ENCODE results near the gene RAPGEF4. TPM values are rescaled to one million over a fixed set of nuclear protein-coding genes. Genes with fewer than 3 reads are reported as not detected.

RAPGEF4 gene
- total RNA-seq, 2 donors from 2014 or later, result 0.19 to 0.65 TPM

GRCh38 chr2:172848519-172848918 lies 112.9 kb downstream of the RAPGEF4 start:
- H3K27me3 Mint-ChIP-seq (ENCODE audit: low read depth), result no peaks in the 10 kb centered on the region
- DNase-seq, result no peak
- H3K27ac Mint-ChIP-seq, result no peak overlapping the region
- ATAC-seq (replicated peaks in 1 of 2), result no peak
- H3K4me3 Mint-ChIP-seq, result no peak overlapping the region
- peaks cover 4 to 7% of the 10 kb centered on the region in 2 donors for H3K9me3 Mint-ChIP-seq
- H3K4me1 Mint-ChIP-seq (ENCODE audit: low read depth), result no peaks in the 10 kb centered on the region
- no peaks in the 10 kb centered on the region for H3K36me3 Mint-ChIP-seq (ENCODE audit: insufficient read depth in 2 of 2)

GRCh38 chr2:172849519-172850217 lies 114.0 kb downstream of the RAPGEF4 start:
- peaks cover 4 to 7% of the 10 kb centered on the region in 2 donors for H3K9me3 Mint-ChIP-seq
- no peaks in the 10 kb centered on the region for H3K4me1 Mint-ChIP-seq (ENCODE audit: low read depth)
- DNase-seq (no peak), ATAC-seq (replicated peaks in 1 of 2) (no peak)
- H3K36me3 Mint-ChIP-seq (ENCODE audit: insufficient read depth in 2 of 2), result no peaks in the 10 kb centered on the region
- no peak overlapping the region for H3K27ac Mint-ChIP-seq
- no peak overlapping the region for H3K4me3 Mint-ChIP-seq
- no peaks in the 10 kb centered on the region for H3K27me3 Mint-ChIP-seq (ENCODE audit: low read depth)

- H3K27ac Mint-ChIP-seq, result no peak overlapping the region
- H3K4me1 Mint-ChIP-seq (ENCODE audit: low read depth), result peaks cover 4% of the 10 kb centered on the region
- H3K9me3 Mint-ChIP-seq, result peaks cover 4 to 9% of the 10 kb centered on the region in 2 donors
- ATAC-seq (replicated peaks in 1 of 2) (no peak), DNase-seq (no peak)
- no peaks in the 10 kb centered on the region for H3K27me3 Mint-ChIP-seq (ENCODE audit: low read depth)
- H3K4me3 Mint-ChIP-seq, result no peak overlapping the region
- H3K36me3 Mint-ChIP-seq (ENCODE audit: insufficient read depth in 2 of 2), result peaks cover 1 to 2% of the 10 kb centered on the region in 2 donors
These were observed 119.9 kb downstream of the RAPGEF4 start for GRCh38 chr2:172855588-172855987.

GRCh38 chr2:172856606-172857005 lies 121.0 kb downstream of the RAPGEF4 start:
- Mint-ChIP-seq H3K36me3 (ENCODE audit: insufficient read depth in 2 of 2) (peaks cover 1 to 2% of the 10 kb centered on the region in 2 donors), H3K27me3 (ENCODE audit: low read depth) (peaks cover 10% of the 10 kb centered on the region), H3K4me1 (ENCODE audit: low read depth) (peaks cover 4% of the 10 kb centered on the region), H3K4me3 (no peak overlapping the region), H3K27ac (no peak overlapping the region), H3K9me3 (peaks cover 0 to 4% of the 10 kb centered on the region in 2 donors)
- DNase-seq, result no peak
- ATAC-seq (replicated peaks in 1 of 2), result peak; percentile 68 to 79

- Mint-ChIP-seq H3K36me3 (ENCODE audit: insufficient read depth in 2 of 2) (peaks cover 1 to 2% of the 10 kb centered on the region in 2 donors), H3K9me3 (peaks cover 0 to 2% of the 10 kb centered on the region in 2 donors), H3K4me3 (no peak overlapping the region), H3K4me1 (ENCODE audit: low read depth) (peaks cover 4% of the 10 kb centered on the region), H3K27ac (no peak overlapping the region), H3K27me3 (ENCODE audit: low read depth) (peaks cover 26% of the 10 kb centered on the region)
- DNase-seq, result no peak
- no peak for ATAC-seq (replicated peaks in 1 of 2)
These were observed 122.8 kb downstream of the RAPGEF4 start for GRCh38 chr2:172858473-172858745.

GRCh38 chr2:172859581-172860335 lies 124.1 kb downstream of the RAPGEF4 start:
- H3K27me3 Mint-ChIP-seq (ENCODE audit: low read depth), result peaks cover 26% of the 10 kb centered on the region
- DNase-seq, result no peak
- H3K36me3 Mint-ChIP-seq (ENCODE audit: insufficient read depth in 2 of 2), result peaks cover 1 to 2% of the 10 kb centered on the region in 2 donors
- no peak for ATAC-seq (replicated peaks in 1 of 2)
- H3K4me3 Mint-ChIP-seq, result no peak overlapping the region
- peaks cover 4% of the 10 kb centered on the region for H3K4me1 Mint-ChIP-seq (ENCODE audit: low read depth)
- H3K9me3 Mint-ChIP-seq, result peaks cover 0 to 2% of the 10 kb centered on the region in 2 donors
- no peak overlapping the region for H3K27ac Mint-ChIP-seq

- Mint-ChIP-seq H3K27me3 (ENCODE audit: low read depth) (peaks cover 26% of the 10 kb centered on the region), H3K9me3 (no peaks in the 10 kb centered on the region), H3K36me3 (ENCODE audit: insufficient read depth in 2 of 2) (peaks cover 1 to 2% of the 10 kb centered on the region in 2 donors), H3K4me3 (no peak overlapping the region), H3K4me1 (ENCODE audit: low read depth) (peaks cover 4% of the 10 kb centered on the region), H3K27ac (no peak overlapping the region)
- DNase-seq (no peak), ATAC-seq (replicated peaks in 1 of 2) (no peak)
These were observed 124.7 kb downstream of the RAPGEF4 start for GRCh38 chr2:172860336-172860707.

- no peak overlapping the region for H3K4me3 Mint-ChIP-seq
- ATAC-seq (replicated peaks in 1 of 2) (no peak), DNase-seq (no peak)
- H3K4me1 Mint-ChIP-seq (ENCODE audit: low read depth), result peaks cover 4% of the 10 kb centered on the region
- H3K9me3 Mint-ChIP-seq, result no peaks in the 10 kb centered on the region
- peaks cover 26% of the 10 kb centered on the region for H3K27me3 Mint-ChIP-seq (ENCODE audit: low read depth)
- H3K36me3 Mint-ChIP-seq (ENCODE audit: insufficient read depth in 2 of 2), result peaks cover 0 to 1% of the 10 kb centered on the region in 2 donors
- no peak overlapping the region for H3K27ac Mint-ChIP-seq
These were observed 125.5 kb downstream of the RAPGEF4 start for GRCh38 chr2:172861098-172861497.

- DNase-seq (no peak), ATAC-seq (replicated peaks in 1 of 2) (no peak)
- Mint-ChIP-seq H3K27ac (no peak overlapping the region), H3K9me3 (no peaks in the 10 kb centered on the region), H3K4me3 (no peak overlapping the region), H3K4me1 (ENCODE audit: low read depth) (no peaks in the 10 kb centered on the region), H3K27me3 (ENCODE audit: low read depth) (peaks cover 26% of the 10 kb centered on the region), H3K36me3 (ENCODE audit: insufficient read depth in 2 of 2) (no peaks in the 10 kb centered on the region)
These were observed 126.2 kb downstream of the RAPGEF4 start for GRCh38 chr2:172861656-172862476.

- H3K4me1 Mint-ChIP-seq (ENCODE audit: low read depth), result no peaks in the 10 kb centered on the region
- DNase-seq, result no peak
- H3K9me3 Mint-ChIP-seq, result no peaks in the 10 kb centered on the region
- H3K4me3 Mint-ChIP-seq, result no peak overlapping the region
- no peaks in the 10 kb centered on the region for H3K36me3 Mint-ChIP-seq (ENCODE audit: insufficient read depth in 2 of 2)
- no peak for ATAC-seq (replicated peaks in 1 of 2)
- no peak overlapping the region for H3K27ac Mint-ChIP-seq
- H3K27me3 Mint-ChIP-seq (ENCODE audit: low read depth), result peaks cover 26% of the 10 kb centered on the region
These were observed 127.7 kb downstream of the RAPGEF4 start for GRCh38 chr2:172863341-172863740.

GRCh38 chr2:172864182-172864581 lies 128.5 kb downstream of the RAPGEF4 start:
- Mint-ChIP-seq H3K36me3 (ENCODE audit: insufficient read depth in 2 of 2) (no peaks in the 10 kb centered on the region), H3K27ac (no peak overlapping the region), H3K9me3 (no peaks in the 10 kb centered on the region), H3K4me1 (ENCODE audit: low read depth) (no peaks in the 10 kb centered on the region), H3K4me3 (no peak overlapping the region), H3K27me3 (ENCODE audit: low read depth) (peaks cover 26% of the 10 kb centered on the region)
- DNase-seq (peak; percentile 52 to 60), ATAC-seq (replicated peaks in 1 of 2) (peak in 1 of 2 donors; percentile 55)

GRCh38 chr2:172865422-172865821 lies 129.8 kb downstream of the RAPGEF4 start:
- H3K4me1 Mint-ChIP-seq (ENCODE audit: low read depth), result no peaks in the 10 kb centered on the region
- no peak overlapping the region for H3K4me3 Mint-ChIP-seq
- ATAC-seq (replicated peaks in 1 of 2) (no peak), DNase-seq (no peak)
- H3K9me3 Mint-ChIP-seq, result no peaks in the 10 kb centered on the region
- H3K27me3 Mint-ChIP-seq (ENCODE audit: low read depth), result peaks cover 26% of the 10 kb centered on the region
- no peak overlapping the region for H3K27ac Mint-ChIP-seq
- no peaks in the 10 kb centered on the region for H3K36me3 Mint-ChIP-seq (ENCODE audit: insufficient read depth in 2 of 2)

GRCh38 chr2:172869861-172870260 lies 134.2 kb downstream of the RAPGEF4 start:
- Mint-ChIP-seq H3K4me1 (ENCODE audit: low read depth) (peaks cover 3% of the 10 kb centered on the region), H3K9me3 (no peaks in the 10 kb centered on the region), H3K36me3 (ENCODE audit: insufficient read depth in 2 of 2) (no peaks in the 10 kb centered on the region), H3K27ac (no peak overlapping the region), H3K27me3 (ENCODE audit: low read depth) (no peaks in the 10 kb centered on the region), H3K4me3 (no peak overlapping the region)
- DNase-seq (no peak), ATAC-seq (replicated peaks in 1 of 2) (no peak)

Measured in activated T-cell treated with anti-CD3 and anti-CD28 coated beads, Interleukin-2, amount 50 U/mL, for 72 hours (primary cell).